Activated CD4-positive, alpha-beta T cell treated with anti-CD3 and anti-CD28 coated beads, Interleukin-2, Interleukin-6, amounts not matched to agents 100 ng/mL and 50 ng/mL, durations not matched to agents 16 hours and 8 hours (primary cell): ENCODE results near the gene PIK3C2G.
"Not testable (repeated sequence)": the region's sequence is repeated elsewhere in the genome, so short reads cannot be mapped to it uniquely, and the experiment has no call there.

Source experiments
- DNase-seq: peaks from one replicate; pipeline ENCODE4 v3.0.0-alpha.2; 2020

Gene PIK3C2G

GRCh38 chr12:18658179-18658578 lies 396.9 kb downstream of the PIK3C2G start:
- no peak for DNase-seq

GRCh38 chr12:18658829-18659228 lies 397.5 kb downstream of the PIK3C2G start:
- DNase-seq, result no peak

GRCh38 chr12:18676141-18676540 lies 414.8 kb downstream of the PIK3C2G start:
- no peak for DNase-seq

DNA sequence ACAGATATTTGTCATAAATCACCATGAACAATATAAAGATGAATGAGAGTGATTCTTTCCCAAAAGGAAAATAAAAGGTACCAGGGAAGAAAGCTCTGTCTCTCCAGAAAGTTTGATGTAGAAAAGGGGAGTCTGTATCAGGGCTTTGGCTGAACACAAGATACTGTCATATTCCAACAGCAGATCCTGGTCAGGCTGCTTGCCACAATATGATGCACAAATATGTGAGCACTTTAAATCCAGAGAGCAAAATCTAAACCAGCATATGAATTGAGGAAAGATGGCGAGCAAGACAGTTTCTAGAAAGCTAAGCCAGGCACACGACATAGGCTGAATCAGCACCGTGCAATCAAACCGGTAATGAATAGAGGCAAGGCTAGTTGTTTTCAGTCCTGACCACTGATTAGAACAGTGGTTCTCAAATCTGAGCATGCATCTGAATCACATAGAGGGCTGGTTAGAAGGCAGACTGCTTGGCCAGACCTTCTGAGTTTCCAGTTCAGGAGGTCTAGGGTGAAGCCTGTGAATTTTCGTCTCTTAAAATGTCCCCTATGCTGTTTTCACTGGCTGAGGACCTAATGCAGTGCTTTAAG lies 415.8 kb downstream of the PIK3C2G start:
- DNase-seq, result no peak

- DNase-seq, result no peak
Observed at GRCh38 chr12:18681818-18682217, 420.5 kb downstream of the PIK3C2G start.

DNA sequence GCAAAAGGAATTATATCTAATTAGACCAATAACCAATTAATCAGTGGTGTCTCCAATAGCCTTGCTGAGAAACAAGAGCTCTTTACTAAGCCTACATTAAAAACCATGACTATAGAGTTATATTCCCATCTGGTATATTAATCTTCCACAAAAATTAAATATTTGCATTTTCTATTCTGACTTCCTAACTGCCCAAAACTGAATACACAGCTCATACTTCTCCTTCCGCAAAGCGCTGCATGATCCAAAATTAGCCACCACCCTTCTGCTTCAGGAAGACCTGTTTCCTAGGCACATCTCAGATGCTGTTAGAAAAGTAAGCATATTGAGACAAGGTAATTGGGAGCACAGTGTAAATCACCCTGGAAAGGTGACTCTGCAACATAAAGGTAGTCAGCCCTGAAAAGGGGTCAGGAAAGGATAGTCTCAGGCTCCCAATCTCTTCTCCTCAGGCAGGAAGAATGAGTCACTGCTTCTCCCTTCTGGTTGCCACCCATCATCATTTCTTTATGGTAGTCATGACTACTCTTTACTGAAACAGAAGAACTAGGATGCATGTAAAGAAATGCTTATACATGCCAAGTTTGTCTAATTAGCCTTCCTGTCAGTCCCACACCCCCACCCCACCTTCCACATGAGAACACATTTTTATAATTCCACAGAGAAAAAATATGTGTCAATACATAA lies 422.2 kb downstream of the PIK3C2G start:
- DNase-seq, result no peak

- no peak for DNase-seq
Observed at GRCh38 chr12:18684430-18684829, 423.1 kb downstream of the PIK3C2G start.

DNA sequence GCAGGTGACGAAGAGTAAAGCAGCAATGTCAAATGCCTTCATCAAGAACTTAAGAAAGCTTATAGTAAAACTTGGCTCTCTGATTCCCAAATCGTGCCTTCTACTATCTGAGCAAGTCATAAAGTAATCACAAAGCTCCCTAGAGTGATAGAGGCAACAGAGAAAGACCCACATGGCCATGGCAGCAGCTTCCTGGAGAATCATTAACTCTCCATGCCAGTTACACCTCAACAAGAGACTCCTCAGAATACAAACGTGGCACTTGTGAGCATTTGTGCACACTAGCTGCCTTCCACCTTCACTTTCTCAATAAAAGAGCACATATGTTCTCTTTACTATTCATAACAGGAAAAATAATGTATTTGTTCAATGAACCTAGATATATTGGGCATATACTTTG lies 428.5 kb downstream of the PIK3C2G start:
- DNase-seq, result no peak

DNA sequence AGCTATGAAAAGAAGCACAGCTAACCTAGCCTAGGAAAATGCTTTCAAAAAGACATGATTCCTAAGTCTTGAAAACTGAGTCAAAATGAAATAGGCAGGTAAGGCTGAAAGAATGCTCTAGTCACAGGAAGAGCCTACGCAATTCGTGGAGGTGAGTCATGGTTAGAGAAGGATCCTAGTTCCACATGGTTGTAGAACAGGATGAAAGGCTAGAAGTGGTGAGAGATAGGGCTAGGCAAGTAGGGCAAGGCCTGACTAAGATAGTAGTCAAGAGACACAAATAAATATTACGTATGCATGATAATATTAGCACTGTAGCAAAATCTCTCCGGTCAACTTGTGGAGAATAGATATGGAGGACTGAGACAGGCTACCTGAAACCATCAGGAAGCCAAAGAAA lies 429.3 kb downstream of the PIK3C2G start:
- DNase-seq, result no peak

DNA sequence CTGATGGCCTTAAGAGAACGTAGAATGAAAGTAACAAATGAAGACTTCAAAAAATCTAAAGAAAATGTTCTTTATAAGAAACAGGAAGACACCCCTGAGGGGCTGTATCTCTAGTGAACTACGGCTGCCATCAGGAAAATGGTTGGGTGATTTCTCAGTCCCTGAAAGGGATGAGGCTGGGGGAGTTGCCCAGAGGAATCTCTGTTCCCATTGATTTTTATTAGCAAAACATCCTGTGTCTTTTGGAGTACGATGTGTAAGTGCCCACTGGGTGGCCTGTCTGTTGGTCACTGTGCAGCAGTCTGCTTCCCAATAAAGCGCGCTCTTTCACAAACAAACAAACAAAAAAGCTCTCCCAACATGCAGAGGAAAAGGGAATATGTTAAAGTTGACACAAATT lies 432.7 kb downstream of the PIK3C2G start:
- not testable (repeated sequence) for DNase-seq

DNA sequence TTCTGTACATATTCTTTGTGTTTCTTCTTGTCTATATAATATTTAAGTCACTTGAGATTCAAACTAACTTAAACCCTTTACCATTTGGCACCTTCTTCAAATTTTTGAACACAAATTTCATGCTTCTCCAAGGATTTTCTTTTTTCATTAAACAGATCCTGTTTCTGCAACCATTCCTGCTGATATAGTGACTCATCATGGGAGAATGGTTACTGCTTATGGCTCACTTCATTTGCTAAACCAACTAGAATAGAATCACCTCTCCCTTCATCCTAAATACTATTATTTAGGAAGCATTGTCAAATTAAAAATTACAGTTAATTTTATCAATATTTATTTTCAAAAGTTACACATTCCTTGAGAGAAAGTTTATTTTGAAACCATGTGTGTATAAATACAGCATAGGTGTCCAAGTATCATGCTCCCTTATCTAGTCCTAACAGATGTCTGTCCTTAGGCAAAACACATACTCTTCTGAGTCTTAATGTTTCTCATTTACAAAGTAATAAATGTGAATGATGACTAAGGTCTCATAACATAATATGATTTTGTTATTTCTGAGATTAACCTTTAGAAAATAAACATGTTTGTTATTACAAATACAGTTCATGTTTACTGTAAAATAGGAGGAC lies 435.8 kb downstream of the PIK3C2G start:
- DNase-seq, result no peak
